Central memory CD8-positive, alpha-beta T cell (primary cell): ENCODE data around the gene DHTKD1.
"Not testable (repeated sequence)": the region's sequence is repeated elsewhere in the genome, so short reads cannot be mapped to it uniquely, and the experiment has no call there.

Source experiments
- ATAC-seq: fragments of 150-1000 bp; cut with Tn5 transposase; replicated peaks from 2 replicates; pipeline ENCODE4 v1.10.0; 2022; ENCODE audit warnings: mild to moderate bottlenecking, moderate FRiP score, moderate number of reproducible peaks; ENCODE audit not compliant: poor library complexity, severe bottlenecking; ENCODE audit errors: extremely low read depth
- DNase-seq, 2 donors: peaks; one replicate each; pipeline ENCODE4 v3.0.0; 2021; ENCODE audit warnings: low spot score in 2 of 2
- H3K27ac Mint-ChIP-seq: one replicate; pipeline ENCODE4 v1.8.0; 2022; ENCODE audit warnings: low read depth, mild to moderate bottlenecking, moderate library complexity, mixed read lengths
- H3K27me3 Mint-ChIP-seq: one replicate; pipeline ENCODE4 v1.8.0; 2022; ENCODE audit warnings: mixed read lengths
- H3K36me3 Mint-ChIP-seq: one replicate; pipeline ENCODE4 v1.8.0; 2022; ENCODE audit warnings: mild to moderate bottlenecking, moderate library complexity, mixed read lengths; ENCODE audit not compliant: insufficient read depth
- H3K4me1 Mint-ChIP-seq: one replicate; pipeline ENCODE4 v1.8.0; 2022; ENCODE audit warnings: mixed read lengths
- H3K4me3 Mint-ChIP-seq: one replicate; pipeline ENCODE4 v1.8.0; 2022; ENCODE audit warnings: mild to moderate bottlenecking, moderate library complexity, mixed read lengths
- H3K9me3 Mint-ChIP-seq: one replicate; pipeline ENCODE4 v1.8.0; 2022; ENCODE audit warnings: mixed read lengths

DHTKD1 gene

DNA sequence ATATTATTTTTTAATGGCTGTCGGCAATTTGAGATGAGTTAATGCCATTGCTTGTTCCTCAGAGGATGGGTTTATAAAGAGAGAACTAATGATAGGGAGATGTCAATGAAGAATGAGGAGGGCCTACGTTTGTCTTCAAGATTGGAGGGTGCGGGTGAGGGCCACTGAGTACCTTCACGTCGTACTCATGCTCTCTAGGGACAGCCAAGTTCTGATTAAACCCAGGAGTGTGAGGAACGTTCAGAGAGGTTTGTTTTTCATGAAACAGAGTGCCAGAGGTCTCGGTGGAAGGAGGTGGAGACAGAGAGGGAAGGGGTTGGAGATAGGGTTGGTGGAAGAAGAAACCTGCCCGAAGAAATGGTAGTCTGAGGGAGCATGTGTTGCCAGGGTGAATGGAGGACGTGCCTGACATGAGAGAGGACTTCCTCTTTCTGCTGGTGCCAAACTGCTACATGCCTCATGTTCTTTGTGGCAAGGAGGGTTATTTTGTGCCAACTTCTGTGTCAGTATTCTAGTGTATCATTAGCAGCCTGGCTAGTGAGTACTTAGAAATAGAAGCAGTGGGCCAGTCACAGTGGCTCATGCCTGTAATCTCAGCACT is 8.9 kb downstream of the DHTKD1 start:
- H3K4me3 Mint-ChIP-seq: no peak overlapping the region
- DNase-seq: no peak
- H3K9me3 Mint-ChIP-seq: no peaks in the 10 kb centered on the region
- no peak for ATAC-seq
- peak overlapping the region; percentile 12 for H3K27ac Mint-ChIP-seq
- H3K36me3 Mint-ChIP-seq: peaks cover 7% of the 10 kb centered on the region
- H3K27me3 Mint-ChIP-seq: no peaks in the 10 kb centered on the region
- peaks cover 8% of the 10 kb centered on the region for H3K4me1 Mint-ChIP-seq

DNA sequence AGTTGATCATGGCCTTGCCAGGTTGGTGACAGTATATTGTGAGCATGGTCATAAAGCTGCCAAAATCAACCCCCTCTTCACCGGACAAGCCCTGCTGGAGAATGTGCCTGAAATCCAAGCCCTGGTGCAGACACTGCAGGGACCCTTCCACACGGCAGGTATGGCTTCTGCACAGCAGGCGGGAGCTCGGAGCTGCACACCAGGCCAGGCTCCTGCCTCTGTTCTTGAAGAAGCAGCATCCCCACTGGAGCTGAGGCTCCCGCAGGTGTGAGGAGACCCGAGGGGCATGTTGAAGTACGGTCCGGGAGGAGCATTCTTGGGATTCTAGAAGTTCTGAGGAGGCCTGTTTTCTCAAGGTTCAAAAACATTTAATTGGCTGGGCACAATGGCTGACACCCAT is 12.7 kb downstream of the DHTKD1 start:
- DNase-seq: no peak
- Mint-ChIP-seq H3K27me3 (no peaks in the 10 kb centered on the region), H3K36me3 (peaks cover 25% of the 10 kb centered on the region), H3K4me3 (no peak overlapping the region), H3K9me3 (no peaks in the 10 kb centered on the region), H3K27ac (no peak overlapping the region), H3K4me1 (peaks cover 8% of the 10 kb centered on the region)
- ATAC-seq: no peak

DNA sequence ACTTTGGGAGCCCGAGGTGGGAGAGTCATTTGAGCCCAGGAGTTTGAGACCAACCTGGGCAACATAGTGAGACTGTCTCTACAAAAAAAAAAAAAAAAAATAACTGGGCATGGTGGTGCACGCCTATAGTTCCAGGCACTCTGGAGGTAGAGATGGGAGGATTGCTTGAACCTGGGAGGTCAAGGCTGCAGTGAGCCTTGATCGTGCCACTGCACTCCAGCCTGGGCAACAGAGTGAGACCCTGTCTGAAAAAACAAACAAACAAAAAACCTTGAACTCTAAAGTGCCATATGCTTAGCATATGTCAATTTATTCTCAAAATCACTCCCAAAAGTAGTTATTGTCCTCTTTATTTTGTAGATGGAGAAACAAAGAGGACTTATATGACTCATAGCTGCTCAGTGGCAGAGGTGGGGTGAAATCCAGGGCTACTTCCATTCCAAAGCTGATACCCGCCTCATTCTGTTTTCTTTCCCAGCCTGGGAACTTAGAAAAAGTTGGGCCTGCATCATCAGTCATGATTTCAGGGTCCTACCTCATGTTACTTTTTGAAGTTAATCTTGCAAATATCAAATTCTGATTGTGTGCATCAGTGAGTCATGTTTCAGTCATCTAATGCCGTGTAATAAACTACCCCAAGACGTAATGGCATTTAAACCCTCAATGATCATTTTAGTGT is 13.3 kb downstream of the DHTKD1 start:
- Mint-ChIP-seq H3K27me3 (no peaks in the 10 kb centered on the region), H3K4me1 (peaks cover 8% of the 10 kb centered on the region), H3K4me3 (no peak overlapping the region), H3K9me3 (no peaks in the 10 kb centered on the region), H3K36me3 (peaks cover 27% of the 10 kb centered on the region), H3K27ac (no peak overlapping the region)
- DNase-seq (no peak), ATAC-seq (no peak)

DNA sequence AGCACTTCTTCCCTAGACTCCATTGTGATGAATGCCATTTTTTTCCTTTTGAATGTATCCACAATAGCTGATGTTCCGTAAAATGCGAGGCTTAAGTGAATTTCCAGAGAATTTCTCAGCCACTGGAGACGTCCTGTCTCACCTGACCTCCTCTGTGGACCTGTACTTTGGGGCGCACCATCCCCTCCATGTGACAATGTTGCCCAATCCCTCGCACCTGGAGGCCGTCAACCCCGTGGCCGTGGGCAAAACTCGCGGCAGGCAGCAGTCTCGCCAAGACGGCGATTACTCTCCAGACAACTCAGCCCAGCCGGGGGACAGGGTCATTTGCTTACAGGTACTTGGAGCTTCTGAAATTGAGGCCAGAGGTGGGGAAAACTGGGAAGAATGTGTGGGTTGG is 20.2 kb downstream of the DHTKD1 start:
- no peaks in the 10 kb centered on the region for H3K27me3 Mint-ChIP-seq
- H3K27ac Mint-ChIP-seq: no peak overlapping the region
- ATAC-seq (no peak), DNase-seq (no peak)
- H3K4me1 Mint-ChIP-seq: no peaks in the 10 kb centered on the region
- no peaks in the 10 kb centered on the region for H3K9me3 Mint-ChIP-seq
- no peak overlapping the region for H3K4me3 Mint-ChIP-seq
- H3K36me3 Mint-ChIP-seq: peaks cover 53% of the 10 kb centered on the region

DNA sequence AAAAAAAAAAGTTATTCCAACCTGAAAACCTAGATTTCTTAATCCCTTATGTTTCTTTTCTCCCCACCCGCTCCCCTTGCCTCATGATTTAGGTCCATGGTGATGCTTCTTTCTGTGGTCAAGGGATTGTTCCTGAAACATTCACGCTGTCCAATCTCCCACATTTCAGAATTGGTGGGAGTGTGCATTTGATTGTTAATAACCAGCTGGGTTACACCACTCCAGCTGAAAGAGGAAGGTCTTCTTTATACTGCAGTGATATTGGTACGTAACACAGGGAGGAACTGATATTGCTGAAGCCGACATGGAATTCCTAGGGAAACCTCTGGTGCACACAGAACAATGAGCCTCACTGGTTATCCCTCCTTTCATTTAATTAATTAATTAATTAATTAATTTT is 22.7 kb downstream of the DHTKD1 start:
- DNase-seq (no peak), ATAC-seq (no peak)
- Mint-ChIP-seq H3K9me3 (no peaks in the 10 kb centered on the region), H3K27ac (no peak overlapping the region), H3K27me3 (no peaks in the 10 kb centered on the region), H3K4me1 (no peaks in the 10 kb centered on the region), H3K36me3 (peaks cover 43% of the 10 kb centered on the region), H3K4me3 (no peak overlapping the region)

DNA sequence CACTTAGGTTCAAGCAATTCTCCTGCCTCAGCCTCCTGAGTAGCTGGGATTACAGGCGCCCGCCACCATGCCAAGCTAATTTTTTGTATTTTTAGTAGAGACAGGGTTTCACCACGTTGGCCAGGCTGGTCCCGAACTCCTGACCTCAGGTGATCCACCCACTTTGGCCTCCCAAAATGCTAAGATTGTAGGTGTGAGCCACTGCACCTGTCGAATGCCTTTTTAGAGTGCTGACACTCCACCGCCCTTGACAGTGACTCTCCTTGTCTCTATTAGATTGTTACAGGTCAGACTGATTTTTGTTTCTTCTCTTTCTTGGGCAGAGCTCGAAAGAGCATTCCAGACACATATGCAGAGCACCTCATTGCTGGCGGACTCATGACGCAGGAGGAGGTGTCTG is 28.6 kb downstream of the DHTKD1 start:
- H3K9me3 Mint-ChIP-seq, H3K4me1 Mint-ChIP-seq, H3K4me3 Mint-ChIP-seq, H3K27ac Mint-ChIP-seq, DNase-seq, H3K27me3 Mint-ChIP-seq, ATAC-seq: not testable (repeated sequence)
- H3K36me3 Mint-ChIP-seq: peaks cover 37% of the 10 kb centered on the region

DNA sequence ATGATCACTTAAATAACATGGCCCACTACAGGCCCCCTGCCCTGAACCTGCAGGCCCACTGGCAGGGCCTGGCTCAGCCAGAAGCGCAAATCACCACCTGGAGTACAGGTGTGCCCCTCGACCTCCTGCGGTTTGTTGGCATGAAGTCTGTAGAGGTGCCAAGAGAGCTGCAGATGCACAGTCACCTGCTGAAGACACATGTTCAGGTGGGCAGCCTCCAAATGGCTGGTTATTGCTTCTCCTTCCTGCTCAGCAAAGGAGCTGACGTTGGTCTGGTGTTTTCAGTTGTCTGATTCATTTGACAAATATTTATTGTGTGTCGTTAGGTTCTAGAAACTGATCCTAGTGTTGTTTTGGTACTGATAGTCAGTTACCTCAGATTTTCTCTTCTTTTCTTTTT is 29.0 kb downstream of the DHTKD1 start:
- Mint-ChIP-seq H3K27me3 (no peaks in the 10 kb centered on the region), H3K27ac (no peak overlapping the region), H3K9me3 (no peaks in the 10 kb centered on the region), H3K4me3 (no peak overlapping the region), H3K4me1 (no peaks in the 10 kb centered on the region), H3K36me3 (peaks cover 33% of the 10 kb centered on the region)
- no peak for ATAC-seq
- DNase-seq: no peak

DNA sequence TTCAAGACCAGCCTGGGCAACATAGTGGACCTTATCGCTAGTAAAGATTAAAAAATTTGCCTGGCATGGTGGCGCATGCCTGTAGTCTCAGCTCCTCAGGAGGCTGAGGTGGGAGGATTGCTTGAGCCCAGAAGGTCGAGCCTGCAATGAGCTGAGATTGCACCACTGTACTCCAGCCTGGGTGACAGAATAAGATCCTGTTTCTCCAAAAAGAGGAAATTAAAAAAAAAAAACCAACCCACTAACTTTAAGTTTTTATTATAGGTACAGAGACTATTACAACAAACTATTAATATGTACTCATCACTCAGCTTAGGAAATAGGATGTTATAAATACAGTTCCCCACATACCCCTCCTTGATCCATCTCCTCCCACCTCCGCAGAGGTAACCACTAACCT is 30.2 kb downstream of the DHTKD1 start:
- H3K27me3 Mint-ChIP-seq: no peaks in the 10 kb centered on the region
- H3K9me3 Mint-ChIP-seq: no peaks in the 10 kb centered on the region
- peaks cover 29% of the 10 kb centered on the region for H3K36me3 Mint-ChIP-seq
- H3K27ac Mint-ChIP-seq: no peak overlapping the region
- DNase-seq: no peak
- no peaks in the 10 kb centered on the region for H3K4me1 Mint-ChIP-seq
- no peak for ATAC-seq
- no peak overlapping the region for H3K4me3 Mint-ChIP-seq

DNA sequence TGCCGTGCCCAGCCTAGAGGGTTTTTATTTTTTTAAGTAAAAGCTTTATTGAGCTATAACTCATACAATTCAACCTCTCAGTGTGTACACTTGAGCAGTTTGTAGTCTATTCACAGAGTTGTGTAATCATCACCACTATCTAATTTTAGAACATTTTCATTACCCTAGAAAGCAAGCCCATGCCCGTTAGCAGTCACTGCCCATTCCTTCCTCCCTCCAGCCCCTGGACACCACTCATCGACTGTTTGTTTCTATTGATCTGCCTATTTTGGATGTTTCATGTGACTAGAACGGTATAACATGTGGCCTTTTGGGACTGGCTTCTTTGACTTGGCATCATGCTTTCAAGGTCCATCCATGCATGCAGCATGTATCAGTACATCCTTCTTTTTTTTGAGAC is 35.0 kb downstream of the DHTKD1 start:
- ATAC-seq (no peak), DNase-seq (no peak)
- Mint-ChIP-seq H3K4me1 (no peaks in the 10 kb centered on the region), H3K36me3 (peaks cover 41% of the 10 kb centered on the region), H3K27ac (no peak overlapping the region), H3K4me3 (no peak overlapping the region), H3K9me3 (no peaks in the 10 kb centered on the region), H3K27me3 (no peaks in the 10 kb centered on the region)

DNA sequence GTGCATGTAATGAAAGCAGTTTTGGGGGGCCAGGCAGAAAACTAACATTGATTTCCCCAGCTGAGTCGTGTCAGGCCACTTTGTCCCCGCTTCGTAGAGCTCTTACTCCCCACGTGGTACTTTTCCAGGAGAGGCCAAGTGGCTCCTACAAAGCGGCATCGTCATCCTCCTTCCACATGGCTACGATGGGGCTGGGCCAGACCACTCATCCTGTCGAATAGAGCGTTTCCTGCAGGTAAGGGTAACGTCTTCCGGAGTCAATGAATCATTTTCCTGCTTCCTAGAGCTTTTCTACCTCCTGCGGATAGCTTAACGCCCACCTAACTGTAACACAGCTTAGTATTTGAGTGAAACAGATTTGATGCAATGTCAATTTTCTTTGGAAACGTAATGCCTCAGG is 39.0 kb downstream of the DHTKD1 start:
- ATAC-seq (no peak), DNase-seq (no peak)
- no peak overlapping the region for H3K27ac Mint-ChIP-seq
- peaks cover 5% of the 10 kb centered on the region for H3K4me1 Mint-ChIP-seq
- H3K27me3 Mint-ChIP-seq: no peaks in the 10 kb centered on the region
- H3K4me3 Mint-ChIP-seq: no peak overlapping the region
- H3K36me3 Mint-ChIP-seq: peaks cover 27% of the 10 kb centered on the region
- no peaks in the 10 kb centered on the region for H3K9me3 Mint-ChIP-seq

DNA sequence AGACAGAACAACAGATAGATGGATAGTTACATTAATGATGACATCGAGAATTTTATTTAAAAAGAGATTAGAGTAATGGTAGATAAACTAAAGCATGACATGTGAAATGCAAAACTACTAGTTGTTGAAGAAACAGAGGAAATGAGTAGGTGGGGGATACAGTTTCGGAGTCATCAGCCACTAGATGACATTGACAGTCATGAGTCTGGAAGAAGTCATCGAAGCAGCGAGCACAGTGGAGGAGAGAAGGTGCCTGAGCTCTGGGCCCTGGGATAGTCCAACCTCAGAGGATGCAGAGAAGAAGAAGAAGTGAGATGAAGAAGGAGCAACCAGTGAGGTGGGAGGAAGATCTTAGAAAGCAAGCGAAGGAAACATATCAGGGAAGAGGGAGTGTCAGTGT is 40.5 kb downstream of the DHTKD1 start:
- no peaks in the 10 kb centered on the region for H3K27me3 Mint-ChIP-seq
- ATAC-seq (no peak), DNase-seq (no peak)
- peaks cover 5% of the 10 kb centered on the region for H3K4me1 Mint-ChIP-seq
- H3K27ac Mint-ChIP-seq: peak overlapping the region; percentile 23
- H3K9me3 Mint-ChIP-seq: no peaks in the 10 kb centered on the region
- H3K4me3 Mint-ChIP-seq: no peak overlapping the region
- peaks cover 36% of the 10 kb centered on the region for H3K36me3 Mint-ChIP-seq

DNA sequence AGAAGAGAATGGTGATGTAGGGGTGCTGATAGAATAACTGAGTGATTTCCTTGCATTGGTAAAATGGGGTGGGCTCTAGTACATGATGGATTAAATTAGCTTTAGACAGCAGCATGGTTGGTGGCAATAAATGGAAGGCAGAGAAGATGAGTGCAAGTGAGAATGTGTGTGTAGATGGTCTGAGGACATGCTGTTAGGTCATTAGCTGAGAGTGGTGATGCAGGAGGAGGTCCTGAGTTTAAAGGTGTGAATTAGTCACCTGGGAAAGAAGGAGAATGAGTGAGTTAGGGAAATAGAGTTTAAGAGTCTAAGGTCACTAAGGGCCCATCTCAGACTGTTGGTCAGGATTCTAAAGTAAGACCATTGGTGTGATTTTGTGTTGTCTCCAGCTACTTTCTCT is 42.8 kb downstream of the DHTKD1 start:
- Mint-ChIP-seq H3K4me3 (no peak overlapping the region), H3K27ac (no peak overlapping the region), H3K4me1 (peaks cover 5% of the 10 kb centered on the region), H3K36me3 (peaks cover 25% of the 10 kb centered on the region), H3K9me3 (no peaks in the 10 kb centered on the region), H3K27me3 (no peaks in the 10 kb centered on the region)
- no peak for DNase-seq
- ATAC-seq: no peak

DNA sequence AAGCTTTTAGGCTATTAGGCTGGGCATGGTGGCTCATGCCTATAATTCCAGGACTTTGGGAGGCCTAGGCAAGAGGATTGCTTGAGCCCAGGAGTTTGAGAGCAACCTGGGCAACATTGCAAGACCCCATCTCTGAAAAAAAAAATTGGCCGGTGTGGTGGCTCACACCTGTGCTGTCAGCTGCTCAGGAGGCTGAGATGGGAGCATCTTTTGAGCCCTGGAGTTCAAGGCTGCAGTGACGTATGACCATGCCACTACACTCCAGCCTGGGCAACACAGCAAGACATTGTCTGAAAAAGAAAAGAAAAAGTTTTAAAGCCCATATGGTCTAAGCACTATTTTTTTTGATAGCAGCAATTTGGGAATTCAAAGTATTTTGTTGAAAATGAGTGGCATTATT is 44.9 kb downstream of the DHTKD1 start:
- peaks cover 24% of the 10 kb centered on the region for H3K36me3 Mint-ChIP-seq
- no peak for ATAC-seq
- no peaks in the 10 kb centered on the region for H3K9me3 Mint-ChIP-seq
- H3K4me1 Mint-ChIP-seq: peaks cover 5% of the 10 kb centered on the region
- H3K4me3 Mint-ChIP-seq: no peak overlapping the region
- no peaks in the 10 kb centered on the region for H3K27me3 Mint-ChIP-seq
- no peak overlapping the region for H3K27ac Mint-ChIP-seq
- no peak for DNase-seq
